CD4-positive, CD25-positive, alpha-beta regulatory T cell (primary cell): ENCODE results near the gene HOXA4. TPM values are rescaled to one million over a fixed set of nuclear protein-coding genes. Genes with fewer than 3 reads are reported as not detected.

Source experiments
- ATAC-seq, 2 donors: fragments of 150-1000 bp; cut with Tn5 transposase; one replicate each; pipeline ENCODE4 v1.10.0; 2021; ENCODE audit warnings: low read depth in 2 of 2, moderate number of reproducible peaks in 2 of 2, moderate library complexity in 1 of 2
- DNase-seq, 3 donors: peaks; one replicate each; pipeline versions ENCODE4 v3.0.0 to v3.0.0-alpha.2; 2012 to 2022; ENCODE audit warnings: mixed read lengths in 1 of 3
- H3K27ac ChIP-seq: one replicate; pipeline ENCODE4 v1.7.0; 2013; ENCODE audit warnings: mild to moderate bottlenecking, low read length; ENCODE audit not compliant: insufficient read depth, poor library complexity, severe bottlenecking
- H3K27me3 ChIP-seq: one replicate; pipeline ENCODE4 v1.7.0; 2013; ENCODE audit warnings: low read length; ENCODE audit not compliant: control insufficient read depth, insufficient read depth
- H3K36me3 ChIP-seq: one replicate; pipeline ENCODE4 v1.7.0; 2013; ENCODE audit warnings: mild to moderate bottlenecking, low read length, moderate library complexity; ENCODE audit not compliant: control insufficient read depth, insufficient read depth
- H3K4me1 ChIP-seq: 2 replicates; pipeline ENCODE4 v1.7.0; 2013; ENCODE audit warnings: mild to moderate bottlenecking, low read length; ENCODE audit not compliant: insufficient read depth, control insufficient read depth, poor library complexity, severe bottlenecking
- H3K4me3 ChIP-seq: one replicate; pipeline ENCODE4 v1.7.0; 2013; ENCODE audit warnings: low read depth, mild to moderate bottlenecking, low read length, moderate library complexity
- H3K9me3 ChIP-seq, 2 experiments: 1 replicate in 1 of 2; 2 replicates in 1 of 2; pipeline ENCODE4 v1.7.0; 2013; ENCODE audit warnings: low read length in 2 of 2, mild to moderate bottlenecking in 1 of 2, moderate library complexity in 1 of 2; ENCODE audit not compliant: control insufficient read depth in 2 of 2
- H3K27ac Mint-ChIP-seq, 3 donors: one replicate each; pipeline ENCODE4 v1.8.0; 2020 to 2022; ENCODE audit warnings: mild to moderate bottlenecking in 3 of 3, mixed read lengths in 3 of 3, moderate library complexity in 2 of 3
- H3K27me3 Mint-ChIP-seq: one replicate; pipeline ENCODE4 v1.8.0; 2022; ENCODE audit warnings: mild to moderate bottlenecking, mixed read lengths
- H3K36me3 Mint-ChIP-seq: one replicate; pipeline ENCODE4 v1.8.0; 2020; ENCODE audit warnings: mixed read lengths
- H3K4me1 Mint-ChIP-seq, 4 donors: one replicate each; pipeline ENCODE4 v1.8.0; 2020 to 2022; ENCODE audit warnings: mixed read lengths in 4 of 4, mild to moderate bottlenecking in 1 of 4
- H3K4me3 Mint-ChIP-seq, 4 donors: one replicate each; pipeline ENCODE4 v1.8.0; 2020 to 2022; ENCODE audit warnings: mild to moderate bottlenecking in 4 of 4, mixed read lengths in 4 of 4, moderate library complexity in 3 of 4
- H3K9me3 Mint-ChIP-seq, 7 donors: one replicate each; pipeline ENCODE4 v1.8.0; 2020 to 2022; ENCODE audit warnings: mixed read lengths in 7 of 7, mild to moderate bottlenecking in 3 of 7, moderate library complexity in 2 of 7
- polyA plus RNA-seq, 4 donors: library from polyadenylated mRNA; unstranded; fragments of 300-500 nt; fragmentation: Illumina TruSeq; gene quantifications; one replicate each; pipeline ENCODE4 v1.2.3, GENCODE V29; 2021
- total RNA-seq: library from RNA; stranded (reverse); gene quantifications from one replicate; pipeline ENCODE4 v1.2.3, GENCODE V29; 2022

Gene HOXA4
- total and polyA plus RNA-seq, 5 donors from 2014 or later, result 0.13 to 0.18 TPM; not detected in 3

DNA sequence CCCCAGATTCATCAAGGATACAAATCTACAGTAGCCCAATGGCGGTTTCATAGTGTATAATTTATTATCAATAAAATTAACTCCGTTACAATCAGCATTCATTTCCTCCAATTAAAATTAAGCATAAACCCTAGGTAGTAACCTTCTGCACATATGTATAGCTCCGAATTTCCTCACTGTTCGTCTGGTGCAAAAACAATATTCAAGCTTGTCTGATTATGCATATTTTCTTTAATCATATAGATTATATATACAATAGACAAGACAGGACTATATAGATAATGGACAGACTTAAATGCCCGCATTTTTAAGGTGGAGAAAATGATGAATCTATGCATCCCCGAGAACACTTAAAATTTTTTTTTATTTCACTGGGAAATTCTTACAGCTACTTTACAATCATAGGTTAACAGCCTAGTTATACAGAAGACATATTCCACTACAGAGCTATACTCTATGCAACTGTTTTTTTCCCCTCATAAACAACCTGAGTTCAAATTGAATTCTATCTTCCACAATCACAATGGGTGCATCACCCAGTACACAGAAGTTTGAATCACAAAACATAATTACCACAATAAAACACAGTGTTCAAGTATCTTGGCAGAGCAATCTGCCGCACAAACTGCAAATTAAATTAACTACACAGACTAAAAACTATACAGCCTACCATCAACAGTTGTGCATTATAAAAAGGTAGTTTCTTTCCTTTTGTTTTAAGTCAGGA is 32.2 kb upstream of the HOXA4 start:
- no peaks in the 10 kb centered on the region for H3K36me3 ChIP-seq
- H3K9me3 ChIP-seq, result no peaks in the 10 kb centered on the region
- Mint-ChIP-seq H3K4me1 (peaks cover 4 to 43% (median 20%) of the 10 kb centered on the region in 4 donors), H3K27ac (peak overlapping the region in 1 of 3 donors; percentile 6), H3K36me3 (peaks cover 3% of the 10 kb centered on the region), H3K4me3 (peak overlapping the region in 3 of 4 donors; percentile 5 to 68 (median 8)), H3K9me3 (peaks cover 0 to 11% (median 0%) of the 10 kb centered on the region in 7 donors), H3K27me3 (peaks cover 94% of the 10 kb centered on the region)
- H3K27ac ChIP-seq, result no peak overlapping the region
- ATAC-seq (no peak), DNase-seq (no peak)
- H3K27me3 ChIP-seq, result peaks cover 43% of the 10 kb centered on the region
- H3K4me1 ChIP-seq, result peaks cover 48% of the 10 kb centered on the region
- no peak overlapping the region for H3K4me3 ChIP-seq

DNA sequence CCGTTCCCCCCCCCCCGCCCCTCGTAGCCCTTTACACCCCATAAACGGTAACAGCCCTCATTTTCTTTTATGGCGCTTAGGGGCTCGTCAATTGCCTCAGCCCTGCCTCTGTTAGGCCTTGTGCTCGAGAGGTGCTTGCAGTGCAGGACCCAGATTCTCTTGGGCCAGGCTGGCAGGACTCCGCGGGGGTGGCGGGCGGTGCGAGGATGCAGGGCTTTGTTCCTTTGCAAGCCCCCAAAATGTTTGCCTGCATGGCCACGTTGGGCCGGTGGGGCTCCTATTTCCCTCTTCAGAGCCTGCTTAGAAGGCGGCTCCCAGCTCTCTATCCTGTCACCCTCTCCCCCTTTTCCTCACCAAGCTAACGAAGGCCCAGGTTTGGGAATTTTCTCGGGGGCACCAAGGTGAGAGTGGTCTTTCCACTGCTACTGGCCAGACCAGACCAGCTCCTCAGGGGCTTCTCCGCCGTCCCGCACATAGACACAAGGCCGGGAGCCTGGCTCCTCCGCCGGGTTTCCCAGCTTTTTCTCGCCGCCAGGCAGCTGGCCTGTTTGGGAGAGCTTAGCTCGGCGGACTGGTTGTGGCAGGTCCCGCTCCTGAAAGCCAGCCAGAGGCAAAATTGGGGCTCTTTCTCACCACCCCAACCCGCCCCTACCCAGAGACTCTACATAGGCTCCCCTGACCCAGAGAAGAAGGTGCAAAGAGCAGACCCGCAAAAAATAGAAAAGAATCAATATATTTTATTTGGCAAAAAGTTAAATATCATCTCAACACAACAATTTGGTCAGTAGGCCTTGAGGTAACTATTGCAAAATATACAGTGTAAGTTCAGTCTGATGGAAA is 31.4 kb upstream of the HOXA4 start:
- Mint-ChIP-seq H3K36me3 (peaks cover 3% of the 10 kb centered on the region), H3K9me3 (peaks cover 0 to 11% (median 0%) of the 10 kb centered on the region in 7 donors), H3K27ac (peak overlapping the region in 1 of 3 donors; percentile 14), H3K4me3 (peak overlapping the region in 3 of 4 donors; percentile 5 to 68 (median 8)), H3K27me3 (peaks cover 94% of the 10 kb centered on the region), H3K4me1 (peaks cover 4 to 45% (median 24%) of the 10 kb centered on the region in 4 donors)
- Histone ChIP-seq H3K4me1 (peaks cover 46% of the 10 kb centered on the region), H3K4me3 (no peak overlapping the region), H3K36me3 (no peaks in the 10 kb centered on the region), H3K27me3 (peaks cover 44% of the 10 kb centered on the region), H3K27ac (no peak overlapping the region), H3K9me3 (no peaks in the 10 kb centered on the region)
- DNase-seq (no peak), ATAC-seq (no peak)

DNA sequence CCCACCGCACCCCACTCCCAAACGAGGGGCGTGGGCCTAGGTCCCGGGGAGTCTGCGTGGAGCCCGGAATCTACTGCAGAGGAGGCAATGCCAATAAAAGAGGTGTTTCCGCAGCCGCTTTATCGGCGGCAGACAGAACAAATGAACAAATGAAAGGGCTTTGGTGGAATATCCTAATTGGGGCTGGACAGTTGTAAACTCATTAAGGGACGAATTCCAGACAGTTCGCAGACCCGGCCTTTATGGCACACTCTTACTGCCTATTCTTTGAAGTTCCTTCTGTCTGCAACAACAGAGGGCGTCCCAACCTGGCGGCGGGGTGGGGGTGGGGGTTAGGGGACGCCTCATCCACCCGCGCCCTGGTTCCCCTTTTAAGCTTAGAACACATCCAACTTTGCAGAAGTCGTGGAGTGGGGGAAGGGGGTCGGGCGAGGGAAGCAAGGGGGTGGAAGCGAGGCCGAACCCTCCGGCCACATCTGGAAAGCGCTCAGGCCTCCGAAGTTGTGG is 30.7 kb upstream of the HOXA4 start:
- H3K27me3 ChIP-seq, result peaks cover 47% of the 10 kb centered on the region
- no peak for ATAC-seq
- Mint-ChIP-seq H3K27ac (no peak overlapping the region), H3K36me3 (peaks cover 3% of the 10 kb centered on the region), H3K27me3 (peaks cover 94% of the 10 kb centered on the region), H3K4me1 (peaks cover 4 to 45% (median 24%) of the 10 kb centered on the region in 4 donors), H3K4me3 (peak overlapping the region; percentile 82 to 91 (median 86)), H3K9me3 (peaks cover 0 to 11% (median 0%) of the 10 kb centered on the region in 7 donors)
- no peak overlapping the region for H3K4me3 ChIP-seq
- no peaks in the 10 kb centered on the region for H3K36me3 ChIP-seq
- H3K9me3 ChIP-seq, result no peaks in the 10 kb centered on the region
- peaks cover 46% of the 10 kb centered on the region for H3K4me1 ChIP-seq
- H3K27ac ChIP-seq, result no peak overlapping the region
- no peak for DNase-seq

DNA sequence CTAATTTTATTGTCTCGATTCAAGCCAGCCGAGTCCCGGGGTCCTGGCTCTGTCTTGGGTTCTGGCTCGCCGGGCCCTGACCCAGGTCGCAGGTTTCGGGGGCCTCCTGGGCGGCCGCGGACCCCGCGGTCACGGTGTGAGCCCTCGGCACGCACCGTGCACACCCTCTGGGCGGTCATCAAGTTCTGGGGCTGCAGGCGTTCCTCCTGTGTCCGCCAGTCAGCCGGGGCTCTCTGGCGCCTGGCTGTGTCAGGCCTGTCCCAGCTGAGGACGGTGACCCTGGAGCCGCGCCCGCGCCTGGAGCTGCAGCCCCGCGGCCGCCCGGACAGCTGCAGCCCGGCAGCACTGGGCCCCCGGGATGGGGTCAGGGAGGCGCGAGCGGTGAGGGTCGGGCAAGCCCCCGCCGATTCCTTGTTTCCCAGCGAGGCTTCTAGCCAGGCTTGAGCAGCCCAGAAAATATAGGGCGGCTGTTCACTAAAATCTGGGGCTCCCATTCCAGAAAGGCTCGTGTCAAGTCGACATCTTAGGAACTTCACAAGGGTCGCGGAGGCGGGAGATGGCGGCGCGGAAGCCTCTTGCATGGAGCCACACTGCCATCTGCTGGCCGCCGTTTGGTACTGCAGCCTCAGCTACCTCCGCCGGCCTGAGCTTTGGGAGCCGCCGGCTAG is 30.1 kb upstream of the HOXA4 start:
- peak overlapping the region; percentile 61 for H3K4me3 ChIP-seq
- H3K27ac ChIP-seq, result no peak overlapping the region
- peak overlapping the region; percentile 82 to 91 (median 86) for H3K4me3 Mint-ChIP-seq
- H3K4me1 Mint-ChIP-seq, result peaks cover 4 to 47% (median 21%) of the 10 kb centered on the region in 4 donors
- H3K27ac Mint-ChIP-seq, result peak overlapping the region in 1 of 3 donors; percentile 45
- H3K9me3 Mint-ChIP-seq, result peaks cover 0 to 8% (median 0%) of the 10 kb centered on the region in 7 donors
- no peaks in the 10 kb centered on the region for H3K36me3 ChIP-seq
- DNase-seq, result peak; percentile 71 to 81 (median 79)
- peaks cover 94% of the 10 kb centered on the region for H3K27me3 Mint-ChIP-seq
- peaks cover 3% of the 10 kb centered on the region for H3K36me3 Mint-ChIP-seq
- H3K27me3 ChIP-seq, result peaks cover 46% of the 10 kb centered on the region
- no peaks in the 10 kb centered on the region for H3K9me3 ChIP-seq
- ATAC-seq, result peak; percentile 80 to 81
- H3K4me1 ChIP-seq, result peaks cover 46% of the 10 kb centered on the region

DNA sequence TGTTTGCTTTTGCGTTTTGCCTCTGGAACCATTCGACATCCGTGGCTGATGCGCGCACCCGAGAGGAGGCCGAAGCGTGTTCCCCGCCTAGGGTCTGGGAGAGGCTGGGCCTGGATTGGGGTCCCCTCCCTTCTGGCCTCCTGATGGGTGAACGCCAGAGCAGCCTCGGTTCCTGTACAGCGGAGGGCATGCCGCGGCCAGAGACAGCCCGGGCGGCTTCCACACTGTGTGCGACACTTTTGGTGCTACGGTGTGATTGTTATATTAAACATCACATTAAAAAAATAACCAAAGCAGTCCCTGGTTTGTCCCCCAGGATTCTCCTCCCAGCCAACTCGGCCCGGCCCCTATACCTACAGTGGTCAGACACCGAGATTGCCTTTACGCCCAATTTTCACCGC is 29.6 kb upstream of the HOXA4 start:
- ATAC-seq, result peak in 1 of 2 donors; percentile 13
- H3K4me3 Mint-ChIP-seq, result peak overlapping the region; percentile 58 to 91 (median 81)
- peaks cover 4 to 49% (median 23%) of the 10 kb centered on the region in 4 donors for H3K4me1 Mint-ChIP-seq
- H3K27me3 ChIP-seq, result peaks cover 50% of the 10 kb centered on the region
- H3K36me3 ChIP-seq, result no peaks in the 10 kb centered on the region
- H3K27me3 Mint-ChIP-seq, result peaks cover 94% of the 10 kb centered on the region
- H3K36me3 Mint-ChIP-seq, result peaks cover 3% of the 10 kb centered on the region
- H3K27ac Mint-ChIP-seq, result no peak overlapping the region
- no peak overlapping the region for H3K4me3 ChIP-seq
- no peaks in the 10 kb centered on the region for H3K9me3 ChIP-seq
- peaks cover 0 to 8% (median 0%) of the 10 kb centered on the region in 7 donors for H3K9me3 Mint-ChIP-seq
- H3K27ac ChIP-seq, result no peak overlapping the region
- peaks cover 46% of the 10 kb centered on the region for H3K4me1 ChIP-seq
- DNase-seq, result peak in 1 of 3 donors; percentile 43

DNA sequence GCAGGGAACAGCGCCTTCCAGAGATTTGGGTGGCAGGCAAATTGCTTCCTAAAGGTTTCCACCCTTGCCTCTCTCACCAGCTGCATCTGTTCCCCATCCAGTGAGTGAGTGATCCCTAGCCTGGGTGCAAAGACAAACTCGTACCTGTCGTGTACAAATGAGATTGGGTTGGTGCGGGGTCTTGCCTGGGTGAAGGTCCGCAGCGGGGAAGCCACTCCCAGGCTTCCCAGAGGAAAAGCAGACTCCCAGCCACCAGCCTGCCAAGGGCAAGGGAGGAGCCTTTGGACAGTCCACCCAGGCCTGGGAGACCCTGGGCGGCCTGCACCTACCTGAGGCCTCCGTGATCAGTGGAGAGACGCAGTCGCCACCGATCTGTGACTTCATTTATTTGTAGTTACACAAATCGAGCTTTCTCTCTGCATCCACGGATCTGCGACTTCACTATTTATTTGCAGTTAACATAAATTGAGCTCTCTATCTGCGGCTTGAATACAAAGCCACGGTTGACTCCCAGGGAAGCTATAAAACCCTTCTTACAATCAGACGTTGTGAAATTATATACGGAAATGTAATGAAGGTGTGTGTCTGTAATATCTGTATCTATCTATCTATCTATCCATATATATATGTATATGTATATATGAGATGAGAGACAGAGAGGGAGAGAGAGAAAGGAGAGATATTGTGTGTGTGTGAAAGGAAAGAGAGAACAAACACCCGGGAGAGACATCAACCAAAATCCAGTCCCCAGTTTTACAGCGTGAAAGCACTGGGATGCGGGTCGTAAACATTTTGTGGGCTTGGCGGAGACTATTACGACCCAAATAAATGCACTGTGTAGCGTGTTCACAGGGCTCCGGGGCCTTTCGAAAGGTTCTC is 28.9 kb upstream of the HOXA4 start:
- H3K27ac ChIP-seq, result no peak overlapping the region
- peaks cover 46% of the 10 kb centered on the region for H3K4me1 ChIP-seq
- no peak for DNase-seq
- H3K9me3 ChIP-seq, result no peaks in the 10 kb centered on the region
- Mint-ChIP-seq H3K27me3 (peaks cover 95% of the 10 kb centered on the region), H3K36me3 (peaks cover 3% of the 10 kb centered on the region), H3K4me3 (peak overlapping the region; percentile 58 to 91 (median 81)), H3K27ac (no peak overlapping the region), H3K4me1 (peaks cover 8 to 51% (median 28%) of the 10 kb centered on the region in 4 donors), H3K9me3 (peaks cover 0 to 8% (median 0%) of the 10 kb centered on the region in 7 donors)
- H3K4me3 ChIP-seq, result no peak overlapping the region
- H3K27me3 ChIP-seq, result peaks cover 50% of the 10 kb centered on the region
- no peaks in the 10 kb centered on the region for H3K36me3 ChIP-seq
- ATAC-seq, result no peak
